DLD1 (cell line): ENCODE measurements around the gene CTNNA1.

Experiments
- in situ Hi-C: cut with HindIII; loops from 2 replicates; pipeline ENCODE4 v1.10.0; 2017; ENCODE audit warnings: low sequenced_read_pairs

CTNNA1 gene

DNA sequence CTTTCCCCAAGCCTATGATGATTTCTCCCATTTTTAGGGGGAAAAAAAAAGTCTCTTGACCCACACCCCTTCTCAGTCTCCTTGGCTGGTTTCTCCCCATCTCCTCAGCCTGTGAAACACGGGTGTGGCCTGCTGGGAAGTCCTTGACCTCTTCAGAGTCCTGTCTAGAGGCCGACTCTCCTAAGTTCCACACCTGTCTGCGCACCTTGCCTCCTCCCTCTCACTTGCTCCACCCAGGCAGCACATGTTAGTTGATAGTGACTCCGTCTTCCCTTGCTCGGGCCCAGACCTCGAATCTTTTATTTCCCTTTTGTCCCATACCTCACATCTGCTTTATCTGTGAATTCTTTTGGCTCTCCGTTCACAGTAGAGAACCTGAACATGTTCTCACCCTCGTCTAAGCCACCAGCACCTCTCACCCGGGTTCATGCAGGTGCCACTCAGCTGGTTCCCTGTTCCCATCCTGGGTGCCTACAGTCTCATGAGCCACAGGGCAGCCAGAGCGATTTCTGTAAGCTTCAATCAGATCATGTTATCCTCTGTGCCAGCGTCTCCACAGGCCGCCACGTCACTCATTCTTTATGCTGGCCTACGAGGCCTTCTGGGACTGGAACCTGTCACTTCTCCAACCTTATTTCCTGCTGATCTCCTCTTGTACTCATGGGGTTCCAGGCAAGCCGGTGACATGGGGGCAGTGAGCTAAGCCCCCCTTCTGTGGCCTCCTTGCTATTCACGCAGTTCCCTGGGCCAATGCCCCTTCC lies 173.6 kb downstream of the CTNNA1 start:
- in situ Hi-C loops, result no loop called here

DNA sequence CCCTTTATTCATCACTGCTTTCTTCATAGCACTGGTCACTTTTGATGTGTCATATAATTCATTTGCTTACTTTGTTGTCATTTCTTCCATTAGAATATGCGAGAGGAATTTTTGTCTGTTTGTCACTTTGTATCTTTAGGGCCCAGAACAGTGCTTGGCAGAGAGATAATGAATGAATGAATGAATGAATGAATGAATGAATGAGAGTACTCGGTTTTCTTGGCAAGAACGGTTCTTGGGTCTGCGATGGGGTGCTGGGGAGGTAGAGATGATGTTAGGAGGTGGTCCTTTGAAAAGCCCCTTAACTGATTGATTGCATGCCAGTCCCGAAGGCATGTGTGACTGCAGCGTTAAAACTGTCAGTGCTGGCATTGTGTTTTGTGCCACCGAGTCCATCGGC lies 174.3 kb downstream of the CTNNA1 start:
- in situ Hi-C loops, result no loop called here

DNA sequence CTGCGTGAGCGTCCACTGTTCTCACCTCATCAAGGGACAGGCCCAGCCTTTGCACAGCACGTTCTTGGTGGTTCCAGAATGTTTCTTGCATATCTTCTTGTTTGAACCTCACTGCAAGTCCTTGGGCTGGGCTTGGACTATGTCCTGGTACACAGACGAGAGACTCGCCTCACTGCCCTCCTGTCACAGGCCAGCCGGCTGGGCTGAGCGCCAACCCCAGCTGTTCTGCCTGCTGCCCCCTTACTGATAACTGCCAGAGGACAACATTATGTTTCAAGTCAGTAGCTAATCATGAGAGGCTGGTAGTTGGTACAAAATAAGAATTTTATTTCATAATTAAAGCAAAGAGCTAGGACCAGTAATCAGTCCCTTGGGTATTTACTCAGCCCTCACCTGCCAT lies 174.8 kb downstream of the CTNNA1 start:
- in situ Hi-C loops, result no loop called here

DNA sequence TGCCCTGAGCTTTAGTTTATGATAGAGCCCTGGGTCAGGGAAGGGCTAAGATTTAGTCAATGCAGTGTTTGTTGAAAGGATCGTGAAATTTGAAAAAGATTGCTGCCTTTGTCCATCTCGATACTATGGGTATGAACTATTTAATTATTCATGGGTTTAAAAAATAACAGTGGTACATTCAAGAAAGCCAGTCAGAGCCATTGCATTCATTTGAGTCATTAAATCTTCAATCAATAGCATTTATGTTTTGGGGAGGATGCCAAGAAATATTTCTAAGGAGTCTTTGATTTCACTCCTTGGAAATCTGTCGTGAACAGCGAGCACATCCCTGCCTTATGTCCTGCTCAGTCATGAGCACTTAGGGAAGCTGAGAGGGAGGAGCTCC lies 176.3 kb downstream of the CTNNA1 start:
- in situ Hi-C loops, result no loop called here

DNA sequence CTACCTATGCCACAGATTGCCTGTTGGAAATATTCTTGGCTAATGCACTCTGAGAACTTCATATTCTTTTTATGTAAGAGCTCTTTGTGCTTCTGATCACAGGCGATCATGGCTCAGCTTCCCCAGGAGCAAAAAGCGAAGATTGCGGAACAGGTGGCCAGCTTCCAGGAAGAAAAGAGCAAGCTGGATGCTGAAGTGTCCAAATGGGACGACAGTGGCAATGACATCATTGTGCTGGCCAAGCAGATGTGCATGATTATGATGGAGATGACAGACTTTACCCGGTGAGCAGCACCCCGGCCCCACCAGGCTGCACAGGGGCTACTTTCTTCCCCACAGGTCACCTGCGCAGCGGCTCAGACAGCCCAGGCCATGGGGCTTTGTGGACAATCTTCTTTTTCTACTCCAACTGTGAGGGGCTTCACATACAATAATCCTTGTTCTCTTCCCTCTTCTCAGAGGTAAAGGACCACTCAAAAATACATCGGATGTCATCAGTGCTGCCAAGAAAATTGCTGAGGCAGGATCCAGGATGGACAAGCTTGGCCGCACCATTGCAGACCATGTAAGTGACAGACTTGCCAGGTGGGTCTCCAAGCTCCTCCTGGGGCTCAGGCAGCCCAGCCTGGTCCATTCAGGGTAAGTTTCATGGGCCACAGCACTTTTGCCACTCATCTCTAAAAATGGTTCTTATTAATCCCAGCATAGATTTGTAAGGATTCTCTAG lies 177.3 kb downstream of the CTNNA1 start:
- in situ Hi-C loops, result no loop called here

DNA sequence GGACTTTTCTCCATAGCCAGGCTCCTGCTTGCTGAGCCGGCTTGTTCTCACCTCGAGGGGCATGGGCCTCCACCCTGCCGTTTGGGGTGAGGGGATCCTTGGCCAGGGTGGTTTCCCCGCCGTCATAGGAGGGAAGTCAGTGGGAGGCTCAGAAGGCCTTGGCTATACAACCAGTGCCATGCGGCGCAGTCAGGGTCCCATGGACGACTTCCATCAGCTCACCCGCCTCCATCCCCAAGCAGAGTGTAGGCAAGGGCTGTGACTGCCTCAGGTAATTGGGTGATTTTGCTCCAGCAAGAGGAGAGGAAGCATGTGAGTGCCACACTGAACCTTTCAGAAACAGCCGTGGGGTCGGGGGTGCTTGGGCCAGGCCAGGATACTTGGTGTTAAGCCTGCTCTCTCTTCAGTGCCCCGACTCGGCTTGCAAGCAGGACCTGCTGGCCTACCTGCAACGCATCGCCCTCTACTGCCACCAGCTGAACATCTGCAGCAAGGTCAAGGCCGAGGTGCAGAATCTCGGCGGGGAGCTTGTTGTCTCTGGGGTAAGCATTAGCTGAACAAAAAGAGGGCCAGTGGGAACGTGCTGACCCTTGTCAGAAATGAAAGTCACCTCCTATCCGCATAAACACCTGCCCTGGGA lies 179.1 kb downstream of the CTNNA1 start:
- in situ Hi-C loops, result no loop called here

DNA sequence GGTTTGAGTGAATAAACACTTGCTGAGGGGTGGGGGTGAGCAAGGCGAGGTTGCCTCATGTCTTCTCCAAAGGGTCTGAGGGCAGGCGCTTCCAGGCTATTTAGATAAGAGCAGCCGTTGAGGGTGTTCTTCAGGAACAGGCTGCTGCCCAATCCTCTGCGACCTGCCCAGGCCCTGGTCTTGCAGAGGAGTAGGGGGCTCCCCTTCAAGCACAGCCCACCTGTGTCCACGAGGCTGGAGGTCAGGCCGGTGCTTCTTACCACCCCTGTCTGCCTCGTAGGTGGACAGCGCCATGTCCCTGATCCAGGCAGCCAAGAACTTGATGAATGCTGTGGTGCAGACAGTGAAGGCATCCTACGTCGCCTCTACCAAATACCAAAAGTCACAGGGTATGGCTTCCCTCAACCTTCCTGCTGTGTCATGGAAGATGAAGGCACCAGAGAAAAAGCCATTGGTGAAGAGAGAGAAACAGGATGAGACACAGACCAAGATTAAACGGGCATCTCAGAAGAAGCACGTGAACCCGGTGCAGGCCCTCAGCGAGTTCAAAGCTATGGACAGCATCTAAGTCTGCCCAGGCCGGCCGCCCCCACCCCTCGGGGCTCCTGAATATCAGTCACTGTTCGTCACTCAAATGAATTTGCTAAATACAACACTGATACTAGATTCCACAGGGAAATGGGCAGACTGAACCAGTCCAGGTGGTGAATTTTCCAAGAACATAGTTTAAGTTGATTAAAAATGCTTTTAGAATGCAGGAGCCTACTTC lies 180.5 kb downstream of the CTNNA1 start:
- in situ Hi-C loops, result no loop called here

DNA sequence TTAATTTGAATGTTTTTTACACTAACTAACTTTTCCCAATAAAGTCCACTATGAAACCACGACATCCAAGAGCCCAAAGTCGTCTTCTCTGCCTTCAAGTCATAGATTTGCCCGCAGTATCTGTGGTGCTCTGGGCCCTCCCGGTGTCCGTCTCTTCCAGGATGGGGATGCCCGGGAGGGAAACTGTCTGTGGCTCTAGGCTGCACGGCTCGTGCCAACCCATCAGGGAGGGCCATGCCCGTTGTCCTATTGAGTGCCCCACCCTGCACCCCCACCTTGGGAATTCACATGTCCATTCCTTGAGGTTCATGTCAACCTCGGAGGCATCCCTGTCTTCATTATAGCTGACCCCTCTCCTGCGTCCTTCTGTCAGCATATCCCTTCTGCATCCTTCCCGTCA lies 181.7 kb downstream of the CTNNA1 start:
- in situ Hi-C loops, result no loop called here

DNA sequence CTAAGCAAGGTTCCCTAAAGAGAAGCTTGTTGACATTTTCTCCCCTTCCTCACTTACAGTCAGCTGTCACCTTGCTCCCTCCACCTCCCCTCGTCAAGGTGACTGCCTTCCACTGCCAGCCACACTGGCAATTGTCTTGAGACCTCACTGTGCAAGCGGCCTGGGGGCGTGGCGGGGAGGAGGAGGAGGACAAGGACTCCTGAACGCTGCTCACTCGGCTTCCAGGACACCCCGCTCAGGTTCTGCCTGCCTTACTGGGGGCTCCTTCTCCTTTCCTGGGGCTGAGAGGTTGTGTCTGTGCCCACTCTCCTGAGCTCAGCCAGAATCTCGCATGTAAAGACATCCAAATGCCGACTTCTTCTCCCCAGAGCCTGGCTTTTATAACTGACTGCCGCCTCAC lies 182.2 kb downstream of the CTNNA1 start:
- in situ Hi-C loops, result no loop called here

DNA sequence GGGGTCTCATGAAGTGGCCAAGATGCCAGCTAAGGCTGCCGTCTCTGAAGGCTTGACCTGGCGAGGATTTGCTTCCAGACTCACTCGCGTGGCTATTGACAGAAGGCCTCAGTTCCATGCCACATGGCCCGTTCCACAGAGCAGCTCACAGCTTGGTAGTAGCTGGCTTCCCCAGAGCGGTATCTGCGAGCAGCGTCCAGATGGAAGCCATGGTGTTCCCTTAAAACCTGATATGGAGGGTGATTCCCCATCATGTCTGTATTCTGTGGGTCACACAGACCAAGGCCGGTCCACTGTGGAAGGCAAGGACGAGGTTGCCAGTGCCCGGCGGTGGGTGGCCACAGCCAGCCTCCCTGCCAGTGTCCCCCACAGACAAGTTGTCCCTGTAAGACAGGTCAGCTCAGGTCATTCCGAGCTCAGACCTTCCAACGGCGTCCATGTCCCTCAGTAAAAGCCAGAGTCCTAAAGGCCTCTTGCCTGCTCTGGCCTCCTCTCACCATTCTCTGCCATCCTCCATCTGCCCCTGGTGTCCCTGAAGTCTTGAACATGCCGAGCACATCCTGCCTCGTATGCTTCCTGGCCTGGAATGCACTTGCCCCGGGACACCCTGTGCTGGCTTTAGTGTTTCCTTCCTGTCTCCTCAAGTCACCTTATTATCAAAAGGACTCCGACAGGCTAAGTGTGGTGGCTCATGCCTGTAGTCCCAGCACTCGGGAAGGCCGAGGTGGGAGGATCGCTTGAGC lies 183.2 kb downstream of the CTNNA1 start:
- in situ Hi-C loops, result no loop called here

DNA sequence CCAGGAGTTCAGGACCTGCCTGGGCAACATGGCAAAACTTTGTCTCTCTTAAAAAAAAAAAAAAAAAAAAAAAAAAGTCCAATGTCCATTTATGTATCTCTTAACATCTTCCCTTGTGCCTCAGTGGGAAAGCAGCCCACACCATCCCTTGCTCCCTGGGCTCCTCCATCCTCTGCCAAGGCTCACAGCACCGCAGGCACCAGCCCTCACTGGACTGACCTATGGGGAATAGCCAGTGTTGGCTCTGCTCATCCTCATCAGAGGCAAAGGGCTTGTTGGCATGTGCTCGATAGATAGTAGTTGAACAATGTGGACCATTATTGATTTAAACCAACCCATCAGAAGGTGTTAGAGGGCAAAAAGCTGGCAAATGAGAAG lies 183.7 kb downstream of the CTNNA1 start:
- in situ Hi-C loops, result no loop called here

DNA sequence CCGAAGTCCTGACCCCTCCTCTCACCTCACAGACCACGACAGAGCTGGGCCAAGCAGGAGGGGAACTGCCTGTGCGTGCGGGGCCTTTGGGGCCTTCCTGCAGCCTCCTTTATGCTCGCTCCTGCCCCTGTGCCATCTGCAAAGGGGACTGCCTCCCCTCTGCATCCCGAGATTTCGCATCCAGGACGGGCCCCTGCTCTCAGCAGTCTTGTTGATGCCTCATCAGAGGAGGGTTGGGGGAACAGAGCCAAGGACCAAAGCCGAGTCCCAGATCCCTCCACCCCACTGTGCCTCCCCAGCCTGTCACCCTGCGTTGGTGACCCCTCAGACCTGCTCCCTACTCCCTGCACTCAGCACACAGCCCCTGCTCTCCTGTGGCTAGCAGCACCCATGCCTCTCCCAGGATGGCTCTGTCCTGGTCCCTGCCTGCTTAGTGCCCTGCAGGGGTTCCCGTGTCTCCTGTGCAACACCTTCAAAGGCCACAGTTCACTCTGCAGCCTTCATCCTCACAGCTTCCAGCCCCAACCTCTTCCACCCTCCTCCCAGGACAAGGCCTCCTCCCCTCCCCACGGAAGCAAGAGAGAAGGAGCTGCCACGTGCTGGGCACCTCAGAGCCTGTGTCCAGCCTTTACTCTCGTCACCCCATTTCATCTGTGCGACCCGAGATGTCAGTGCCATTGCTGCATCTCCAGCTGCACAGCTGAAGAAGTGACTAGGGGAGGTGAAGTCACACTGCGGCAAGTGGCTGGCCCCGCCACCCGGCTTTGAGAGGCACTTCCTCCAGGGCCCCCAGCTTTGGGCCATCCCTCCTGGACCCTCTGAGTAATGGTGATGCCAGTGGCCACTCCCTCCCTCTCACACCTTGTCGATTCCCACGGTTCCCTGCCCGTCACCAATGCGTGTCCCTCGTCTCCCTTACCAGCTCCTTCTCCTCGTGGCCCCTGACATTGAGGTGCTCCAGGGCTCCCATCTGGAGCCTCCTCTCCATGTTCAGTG lies 184.5 kb downstream of the CTNNA1 start:
- in situ Hi-C loops, result no loop called here

DNA sequence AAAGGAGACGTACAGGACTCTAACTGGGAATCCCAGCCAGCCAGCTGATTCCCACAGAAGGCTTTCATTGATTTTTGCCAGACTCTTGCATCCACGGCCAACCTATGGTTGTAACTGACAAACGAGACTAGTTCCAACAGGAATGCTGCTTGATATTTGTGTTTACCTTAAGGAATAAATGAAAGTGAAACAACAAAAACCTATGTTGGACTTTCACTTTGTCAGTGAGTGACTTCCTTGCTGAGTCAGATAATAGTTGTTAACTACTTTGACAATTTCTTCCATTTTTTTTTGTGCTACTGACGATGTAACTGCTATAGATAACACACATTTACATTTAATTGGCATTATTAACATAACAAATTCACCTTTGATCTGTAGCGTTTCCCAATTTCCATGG lies 185.3 kb downstream of the CTNNA1 start:
- in situ Hi-C loops, result no loop called here

DNA sequence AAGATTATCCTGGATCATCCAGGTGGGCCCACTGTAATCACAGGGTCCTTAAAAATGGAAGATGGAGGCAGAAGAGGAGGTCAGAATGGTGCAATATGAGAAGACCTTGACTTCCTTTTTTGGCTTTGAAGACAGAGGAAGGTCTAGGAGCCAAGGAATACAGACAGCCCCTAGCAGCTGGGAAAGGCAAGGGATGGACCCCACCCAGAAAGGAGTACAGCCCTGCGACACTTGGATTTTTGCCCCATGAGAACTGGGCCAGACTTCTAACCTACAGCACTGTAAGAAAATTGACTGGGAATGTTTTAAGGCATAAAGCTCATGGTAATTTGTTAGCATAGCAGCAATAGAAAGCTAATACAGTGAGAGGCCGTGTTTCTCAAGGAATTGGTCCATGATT lies 188.8 kb downstream of the CTNNA1 start:
- in situ Hi-C loops, result no loop called here

DNA sequence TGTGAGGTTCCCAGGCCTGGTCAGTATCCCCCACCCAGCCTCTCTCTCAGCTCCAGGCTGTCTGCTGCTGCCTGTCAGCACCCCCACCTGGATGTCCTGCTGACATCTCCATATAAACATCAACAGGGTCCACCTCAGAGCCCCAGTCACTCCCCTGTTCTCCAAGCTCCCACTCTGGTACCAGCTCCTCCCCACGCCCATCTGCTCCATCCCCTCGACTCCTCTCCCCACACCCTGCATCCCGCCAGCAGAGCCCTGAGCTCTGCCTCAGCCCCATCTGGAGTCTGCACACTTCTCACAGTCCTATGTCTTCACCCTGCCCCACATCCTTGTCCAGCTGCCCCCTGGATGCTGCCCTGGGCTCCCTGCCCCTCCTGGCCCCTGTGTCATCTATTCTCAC lies 189.6 kb downstream of the CTNNA1 start:
- in situ Hi-C loops, result no loop called here

DNA sequence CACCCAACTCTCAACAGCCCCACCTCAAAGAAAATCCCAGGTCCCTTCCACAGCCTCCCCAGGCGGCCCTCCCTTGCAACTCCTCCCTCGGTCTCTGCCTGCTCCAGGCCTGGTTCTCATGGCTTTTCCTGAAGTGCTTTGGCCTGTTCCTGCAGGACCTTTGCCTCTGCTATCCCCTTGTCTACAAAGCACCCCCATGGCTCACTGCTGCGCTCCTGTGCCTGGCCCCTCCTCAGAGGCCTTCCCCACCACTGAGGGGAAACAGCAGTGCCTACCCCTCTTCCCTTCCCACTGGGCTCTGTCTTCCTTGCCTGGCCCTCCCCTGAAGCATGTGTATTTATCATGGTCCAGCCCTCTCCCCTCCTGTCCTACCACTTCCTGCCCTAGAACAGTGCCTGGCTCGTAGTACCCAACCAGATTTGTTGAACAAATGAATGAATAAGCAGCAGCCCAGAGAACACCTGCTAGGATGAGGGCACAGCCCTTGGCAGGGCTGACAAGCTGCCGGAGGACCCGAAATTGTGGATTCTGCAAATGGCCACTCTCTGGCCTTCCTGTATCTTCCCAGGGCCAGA lies 190.5 kb downstream of the CTNNA1 start:
- in situ Hi-C loops, result no loop called here

DNA sequence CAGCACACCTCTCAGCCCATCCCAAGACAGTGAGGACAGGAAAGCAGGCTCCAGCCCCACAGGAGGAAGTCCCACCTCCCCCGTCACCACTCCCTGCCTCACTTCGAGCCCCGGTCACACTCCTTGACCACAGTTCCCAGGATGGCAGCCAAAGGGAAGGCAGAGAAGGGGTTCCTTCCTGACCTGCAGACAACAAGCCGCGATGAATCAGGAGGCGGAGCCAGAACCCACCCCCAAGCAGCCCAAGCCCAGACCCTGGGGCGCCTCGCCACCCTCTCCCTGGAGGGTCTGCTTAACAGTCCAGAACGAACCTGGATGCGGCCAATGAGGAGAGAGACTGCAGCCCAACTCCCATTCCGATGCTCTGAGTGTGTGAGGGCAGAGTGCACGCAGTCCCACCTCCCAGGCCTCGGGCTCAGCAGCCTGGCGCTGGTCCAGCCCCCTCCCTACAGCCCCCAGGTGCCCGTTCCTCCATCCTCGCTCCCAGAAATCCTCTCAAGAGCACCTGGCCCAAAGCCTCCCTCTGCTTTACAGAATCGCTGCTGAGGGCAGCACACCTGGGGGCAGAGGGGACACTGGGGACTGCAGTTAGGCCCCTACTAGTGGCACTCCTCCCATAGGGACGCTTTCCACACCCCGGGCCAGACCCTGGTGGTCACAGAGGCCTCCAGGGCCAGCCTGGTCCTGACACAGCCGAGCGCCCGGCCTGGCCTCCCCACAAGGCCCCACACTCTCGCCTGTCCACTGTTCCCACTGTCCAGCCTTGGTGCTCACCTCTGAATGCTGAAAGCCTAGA lies 191.5 kb downstream of the CTNNA1 start:
- in situ Hi-C loops, result no loop called here
